Kidney epithelial cell (primary cell): Measurements from ENCODE around the gene KRT82. TPM values are rescaled to one million over a fixed set of nuclear protein-coding genes. Genes with fewer than 3 reads are reported as not detected.

Source experiments
- DNase-seq: peaks from one replicate; pipeline ENCODE4 v3.0.0-alpha.2; 2010; ENCODE audit warnings: low read depth
- H3K27me3 ChIP-seq: 2 replicates; pipeline ENCODE4 v1.6.0; 2011; ENCODE audit warnings: low read length; ENCODE audit not compliant: control insufficient read depth, insufficient read depth
- H3K36me3 ChIP-seq: 2 replicates; pipeline ENCODE4 v1.5.1; 2011; ENCODE audit warnings: low read length; ENCODE audit not compliant: control insufficient read depth, insufficient read depth
- H3K4me3 ChIP-seq: 2 replicates; pipeline ENCODE4 v1.5.1; 2011; ENCODE audit warnings: low read depth, mild to moderate bottlenecking, control low read depth, low read length
- total RNA-seq: library from RNA; depleted of rRNA; stranded (reverse); fragments of >200 nt; gene quantifications from 2 replicates; pipeline ENCODE4 v1.2.3, GENCODE V29; 2015
- TF ChIP-seq, protein P1 (sequence below): IDR thresholded peaks from 2 replicates; pipeline ENCODE4 v1.5.1; 2011; ENCODE audit warnings: mild to moderate bottlenecking, moderate library complexity, low read length, control low read depth, inconsistent platforms; ENCODE audit not compliant: insufficient read depth, poor library complexity, severe bottlenecking

The KRT82 gene
- total RNA-seq, 1 donor from 2014 or later: not detected

DNA sequence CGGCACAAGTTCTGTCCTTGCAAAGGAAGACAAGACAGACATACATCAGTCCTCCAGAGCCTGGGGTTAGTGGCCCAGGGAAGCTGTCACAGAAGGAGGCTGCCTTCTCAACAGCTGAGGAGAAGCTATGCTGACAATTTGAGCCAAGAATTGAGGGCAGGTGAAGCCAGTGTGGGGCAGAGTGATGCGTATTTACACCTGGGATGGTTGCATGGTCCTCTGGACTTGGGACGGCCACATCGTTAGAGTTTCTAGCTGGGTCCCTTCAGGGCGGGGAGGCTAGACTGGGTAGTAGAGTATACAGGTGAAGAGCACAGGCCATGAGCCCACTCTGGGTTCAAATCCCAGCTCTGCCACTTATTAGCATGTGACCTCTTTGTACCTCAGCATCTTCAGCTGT is 55.3 kb downstream of the KRT82 start:
- peaks cover 18% of the 10 kb centered on the region for H3K27me3 ChIP-seq

DNA sequence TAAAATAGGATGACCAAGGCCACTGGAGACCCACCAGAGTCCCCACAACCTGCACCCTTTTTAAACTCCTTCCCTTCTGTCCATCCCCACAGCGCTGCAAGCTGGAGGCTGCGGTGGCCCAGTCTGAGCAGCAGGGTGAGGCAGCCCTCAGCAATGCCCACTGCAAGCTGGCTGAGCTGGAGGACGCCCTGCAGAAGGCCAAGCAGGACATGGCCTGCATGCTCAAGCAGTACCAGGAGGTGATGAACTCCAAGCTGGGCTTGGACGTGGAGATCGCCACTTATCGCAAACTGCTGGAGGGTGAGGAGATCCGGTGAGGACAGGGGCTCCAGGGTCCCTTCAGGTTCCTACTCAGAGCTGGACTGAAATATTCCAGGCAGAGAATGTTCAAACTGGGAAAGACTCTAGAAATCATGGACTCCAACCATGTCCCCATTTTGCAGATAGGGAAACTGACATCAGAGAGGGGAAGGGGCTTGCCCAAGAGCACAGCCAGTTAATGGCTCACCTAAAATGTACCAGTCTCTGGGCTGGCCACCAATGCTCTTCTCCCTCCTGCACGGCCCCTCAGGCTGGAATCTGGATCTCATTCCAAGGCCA is 56.0 kb downstream of the KRT82 start:
- peaks cover 15% of the 10 kb centered on the region for H3K27me3 ChIP-seq
- TF ChIP-seq, protein P1, sequence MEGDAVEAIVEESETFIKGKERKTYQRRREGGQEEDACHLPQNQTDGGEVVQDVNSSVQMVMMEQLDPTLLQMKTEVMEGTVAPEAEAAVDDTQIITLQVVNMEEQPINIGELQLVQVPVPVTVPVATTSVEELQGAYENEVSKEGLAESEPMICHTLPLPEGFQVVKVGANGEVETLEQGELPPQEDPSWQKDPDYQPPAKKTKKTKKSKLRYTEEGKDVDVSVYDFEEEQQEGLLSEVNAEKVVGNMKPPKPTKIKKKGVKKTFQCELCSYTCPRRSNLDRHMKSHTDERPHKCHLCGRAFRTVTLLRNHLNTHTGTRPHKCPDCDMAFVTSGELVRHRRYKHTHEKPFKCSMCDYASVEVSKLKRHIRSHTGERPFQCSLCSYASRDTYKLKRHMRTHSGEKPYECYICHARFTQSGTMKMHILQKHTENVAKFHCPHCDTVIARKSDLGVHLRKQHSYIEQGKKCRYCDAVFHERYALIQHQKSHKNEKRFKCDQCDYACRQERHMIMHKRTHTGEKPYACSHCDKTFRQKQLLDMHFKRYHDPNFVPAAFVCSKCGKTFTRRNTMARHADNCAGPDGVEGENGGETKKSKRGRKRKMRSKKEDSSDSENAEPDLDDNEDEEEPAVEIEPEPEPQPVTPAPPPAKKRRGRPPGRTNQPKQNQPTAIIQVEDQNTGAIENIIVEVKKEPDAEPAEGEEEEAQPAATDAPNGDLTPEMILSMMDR: no peak
- H3K4me3 ChIP-seq: no peak overlapping the region
- no peaks in the 10 kb centered on the region for H3K36me3 ChIP-seq
- DNase-seq: no peak

More for the DNA sequence above, 55.3 kb downstream of the KRT82 start:
- DNase-seq: no peak
- no peaks in the 10 kb centered on the region for H3K36me3 ChIP-seq
- no peak overlapping the region for H3K4me3 ChIP-seq
- TF ChIP-seq, protein P1: no peak

DNA sequence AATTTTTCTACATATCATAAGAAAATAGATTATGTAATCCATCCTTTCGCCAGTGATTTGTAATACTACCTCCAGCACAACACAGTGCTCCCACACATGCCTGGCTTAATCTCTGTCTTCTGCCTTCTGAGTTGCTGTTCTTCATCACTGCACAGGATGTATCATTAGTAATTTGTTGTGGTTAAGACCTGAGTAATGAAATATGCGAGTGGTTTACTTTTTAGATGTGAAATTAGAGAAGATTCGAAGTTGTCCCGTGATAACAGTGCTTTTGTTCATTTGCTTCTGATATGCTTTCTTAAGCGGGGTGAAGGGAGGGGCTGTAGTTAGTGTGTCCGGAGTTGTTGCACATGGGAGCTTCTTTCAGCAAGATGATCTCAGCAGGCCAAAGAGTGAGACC is 56.9 kb downstream of the KRT82 start:
- H3K27me3 ChIP-seq: peaks cover 14% of the 10 kb centered on the region
- H3K4me3 ChIP-seq: no peak overlapping the region
- peak; percentile 35 for DNase-seq
- TF ChIP-seq, protein P1: no peak
- no peaks in the 10 kb centered on the region for H3K36me3 ChIP-seq

- H3K27me3 ChIP-seq: peaks cover 9% of the 10 kb centered on the region
- TF ChIP-seq, protein P1: no peak
- DNase-seq: no peak
These were observed 58.3 kb downstream of the KRT82 start for GRCh38 chr12:52347551-52348510.

DNA sequence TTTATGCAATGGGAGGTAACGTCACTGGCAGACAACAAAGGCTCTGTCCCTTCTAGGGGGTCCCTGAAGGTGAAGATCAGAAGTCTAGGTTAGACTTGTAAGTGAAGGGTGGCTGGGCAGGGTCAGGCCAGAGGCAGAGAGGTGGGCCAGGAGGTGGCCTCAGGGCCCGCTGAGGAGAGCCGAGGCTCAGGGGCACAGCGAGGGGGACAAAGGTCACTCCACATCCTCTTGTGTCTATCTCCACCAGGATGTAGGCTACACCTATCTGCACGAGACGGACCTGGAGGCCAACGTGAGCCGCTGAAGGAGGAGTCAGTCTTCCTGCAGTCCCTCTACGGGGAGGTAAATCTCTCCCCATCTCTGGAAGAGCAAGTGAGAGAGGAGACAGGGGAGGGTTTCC is 59.1 kb downstream of the KRT82 start:
- H3K36me3 ChIP-seq: no peaks in the 10 kb centered on the region
- H3K27me3 ChIP-seq: peaks cover 5% of the 10 kb centered on the region
- no peak overlapping the region for H3K4me3 ChIP-seq
- TF ChIP-seq, protein P1: no peak
- no peak for DNase-seq

More at GRCh38 chr12:52347551-52348510, 58.3 kb downstream of the KRT82 start:
- Histone ChIP-seq H3K36me3 (no peaks in the 10 kb centered on the region), H3K4me3 (no peak overlapping the region)
